K562 (cell line): ENCODE data around the gene GAL3ST2. TPM values are rescaled to one million over a fixed set of nuclear protein-coding genes. Genes with fewer than 3 reads are reported as not detected.
"Not testable (repeated sequence)": the region's sequence is repeated elsewhere in the genome, so short reads cannot be mapped to it uniquely, and the experiment has no call there.

Experiments used
- ATAC-seq: fragments of 200-7000 bp; cut with Tn5 transposase; 3 replicates; pipeline ENCODE4 v1.9.1; 2020; ENCODE audit warnings: moderate library complexity
- BruUV-seq: library from RNA; stranded (reverse); fragments of 400-500 nt; replicated peaks from 2 replicates; lab custom pipeline; 2021; lab: Mats Ljungman, UMichigan
- CTCF ChIA-PET: fragments of 300-600 bp; formaldehyde crosslinking; extraction: SDS; loops from one replicate; lab custom pipeline; 2021; ENCODE audit warnings: low intra/inter-chr PET ratio; lab: Yijun Ruan, JAX
- POLR2A ChIA-PET: fragments of 300-600, 350-650 bp; sonication (Branson Sonifier 250); formaldehyde crosslinking; extraction: SDS; loops from one replicate; lab custom pipeline; 2021; ENCODE audit warnings: antibody characterized with exemption, inconsistent platforms; lab: Yijun Ruan, JAX
- DNase-seq, 4 experiments: peaks; one replicate each; pipeline versions ENCODE4 v3.0.0 to v3.0.0-alpha.2; 2011 to 2018; ENCODE audit warnings: low spot score in 3 of 4, mixed read lengths in 3 of 4; ENCODE audit errors: extremely low read depth in 1 of 4
- FAIRE-seq: peaks from 2 replicates; lab custom pipeline; 2011; peaks lifted over from hg19 to GRCh38; lab: Jason Lieb, UNC
- H2AFZ ChIP-seq: 2 replicates; pipeline ENCODE4 v1.6.0; 2011; ENCODE audit warnings: low read depth, low read length, control low read depth, inconsistent platforms
- H3K27ac ChIP-seq: fragments of 200-600 bp; 3 replicates; pipeline ENCODE4 v1.8.0; 2011; ENCODE audit warnings: low read depth, mild to moderate bottlenecking, control low read depth, inconsistent platforms, low read length, moderate library complexity, mixed read lengths; ENCODE audit errors: extremely low read depth
- H3K27me3 ChIP-seq, 2 experiments: fragments of 300-600 bp in 1 of 2; 2 replicates in 1 of 2; 3 replicates in 1 of 2; pipeline versions ENCODE4 v1.6.0 to v1.8.0; 2011; ENCODE audit warnings: inconsistent platforms in 2 of 2, low read length in 2 of 2, mild to moderate bottlenecking in 1 of 2, mixed read lengths in 1 of 2, moderate library complexity in 1 of 2; ENCODE audit not compliant: control insufficient read depth in 2 of 2, insufficient read depth in 2 of 2
- H3K36me3 ChIP-seq: fragments of 300-600 bp; 3 replicates; pipeline ENCODE4 v1.8.0; 2011; ENCODE audit warnings: mild to moderate bottlenecking, low read length, inconsistent platforms; ENCODE audit not compliant: control insufficient read depth, insufficient read depth
- H3K4me1 ChIP-seq, 2 experiments: fragments of 200-600 bp in 1 of 2; replicated peaks in 1 of 2; 2 replicates in 1 of 2; 3 replicates in 1 of 2; pipeline versions ENCODE4 v1.5.1 to v1.8.0; 2011; ENCODE audit warnings: inconsistent platforms in 2 of 2, low read length in 2 of 2, mild to moderate bottlenecking in 1 of 2, mixed read lengths in 1 of 2, moderate library complexity in 1 of 2; ENCODE audit not compliant: control insufficient read depth in 2 of 2, insufficient read depth in 2 of 2
- H3K4me2 ChIP-seq: 2 replicates; pipeline ENCODE4 v1.6.1; 2011; ENCODE audit warnings: low read length, control low read depth, inconsistent platforms, mixed read lengths; ENCODE audit not compliant: insufficient read depth
- H3K4me3 ChIP-seq: fragments of 200-600 bp; sonication (generic), shearing (Covaris generic); 2 replicates; pipeline ENCODE4 v1.5.1; 2016; ENCODE audit warnings: control low read depth, inconsistent platforms
- H3K79me2 ChIP-seq: fragments of 200-600 bp; 3 replicates; pipeline ENCODE4 v1.8.0; 2011; ENCODE audit warnings: low read length, inconsistent platforms; ENCODE audit not compliant: control insufficient read depth, insufficient read depth
- H3K9ac ChIP-seq, 2 experiments: 2 replicates each; pipeline versions ENCODE4 v1.6.0 to v1.6.1; 2011; ENCODE audit warnings: low read depth in 2 of 2, low read length in 2 of 2, control low read depth in 1 of 2, inconsistent platforms in 1 of 2, mild to moderate bottlenecking in 1 of 2, mixed read lengths in 1 of 2; ENCODE audit not compliant: insufficient read depth in 1 of 2
- H3K9me1 ChIP-seq: one replicate; pipeline ENCODE4 v1.6.0; 2011; ENCODE audit warnings: inconsistent platforms, mild to moderate bottlenecking, low read length, moderate library complexity; ENCODE audit not compliant: control insufficient read depth, insufficient read depth
- H3K9me3 ChIP-seq: replicated peaks from 2 replicates; pipeline ENCODE4 v1.5.1; 2011; ENCODE audit warnings: low read depth, low read length, inconsistent platforms; ENCODE audit not compliant: control insufficient read depth, insufficient read depth
- H4K20me1 ChIP-seq: replicated peaks from 2 replicates; pipeline ENCODE4 v1.6.1; 2011; ENCODE audit warnings: low read length, inconsistent platforms, mixed read lengths; ENCODE audit not compliant: control insufficient read depth, insufficient read depth
- E2F6 ChIP-seq, 2 experiments: IDR thresholded peaks; 2 replicates each; pipeline ENCODE4 v1.6.1; 2011; ENCODE audit warnings: borderline replicate concordance in 1 of 2, control low read depth in 1 of 2, low read depth in 1 of 2, low read length in 1 of 2, mild to moderate bottlenecking in 1 of 2, mixed read lengths in 1 of 2, moderate library complexity in 1 of 2; ENCODE audit not compliant: insufficient read depth in 1 of 2, insufficient read length in 1 of 2, poor library complexity in 1 of 2, severe bottlenecking in 1 of 2; ENCODE audit errors: extremely low read depth in 1 of 2
- ZBTB33 ChIP-seq: sonication (generic); formaldehyde crosslinking; IDR thresholded peaks from 2 replicates; pipeline ENCODE4 v1.8.1; 2023; ENCODE audit warnings: mild to moderate bottlenecking, missing genetic modification reagents
- WGBS: fragments of 100-300 bp; shearing (Covaris generic); methylation state at CpG from one replicate; pipeline ENCODE4 v1.1.6; 2016; ENCODE audit warnings: low coverage, mixed read lengths; ENCODE audit not compliant: insufficient coverage; ENCODE audit errors: missing lambda C conversion rate; 5-methylcytosine and 5-hydroxymethylcytosine counted together
- in situ Hi-C: fragments of 300-500 bp; cut with MboI; formaldehyde crosslinking; loops from 4 replicates; pipeline ENCODE4 v1.15.0; 2018; ENCODE audit warnings: inconsistent platforms, mixed read lengths
- intact Hi-C: fragments of 100-400 bp; cut with micrococcal nuclease; formaldehyde crosslinking; loops from 2 replicates; pipeline ENCODE4 v1.14.2; 2022
- polyA plus RNA-seq, 8 experiments: library from polyadenylated mRNA; depleted of rRNA in 4 of 8; stranded (reverse) in 5 of 8; unstranded in 3 of 8; fragments of >200 nt; fragmentation: Nextera tagmentation in 2 of 8; fragmentation: Illumina TruSeq in 1 of 8; extraction: Ambion mirVana in 2 of 8; extraction: Trizol in 1 of 8; gene quantifications; 2 replicates each; pipeline versions ENCODE4 v1.2.1 to v1.2.3, GENCODE V29; 2011 to 2014; ENCODE audit warnings: inconsistent platforms in 1 of 8, missing spikeins in 1 of 8
- total RNA-seq, 7 experiments: library from RNA; depleted of rRNA in 6 of 7; stranded (reverse); fragments of >200 nt in 6 of 7; fragmentation: Illumina TruSeq in 2 of 7; extraction: Trizol in 2 of 7; gene quantifications; 2 replicates each; pipeline versions ENCODE4 v1.2.1 to v1.2.3, GENCODE V29; 2011 to 2021; ENCODE audit warnings: low replicate concordance in 1 of 7

Gene GAL3ST2
- total and polyA plus RNA-seq, 9 of the 15 experiments (the other 6 are each of a cell fraction or from before 2014, with no cell fraction given) = 0.42 TPM; not detected in 8

GRCh38 chr2:241819947-241820624, 43.5 kb downstream of the GAL3ST2 start:
- H4K20me1 ChIP-seq, in situ Hi-C loops, H3K4me2 ChIP-seq, CTCF ChIA-PET, intact Hi-C loops, H3K9ac ChIP-seq, H3K27ac ChIP-seq, H3K27me3 ChIP-seq, FAIRE-seq, H3K4me3 ChIP-seq, H3K9me1 ChIP-seq, H3K36me3 ChIP-seq, BruUV-seq: not testable (repeated sequence)
- 46% methylated on average over 22 of the region's 27 CpGs for WGBS
- peak overlapping the region; percentile 45; the same call in 1 of the 2 replicates for H2AFZ ChIP-seq
- ATAC-seq = peak; percentile 58
- peak in 1 of 4 experiments; percentile 30 for DNase-seq
- H3K4me1 ChIP-seq = peaks cover 8 to 65% of the 10 kb centered on the region in 2 experiments; a peak in 4 of 5 replicates
- POLR2A ChIA-PET = interaction anchor here (0.6 kb wide), 1 partner anchor 1042 kb away, joined by 3 read pairs; no protein-coding TSS in a partner anchor
- peak in 1 of 2 experiments; percentile 12 for TF ChIP-seq E2F6 (IDR thresholded peaks at IDR 0.05; ENCODE audit: borderline replicate concordance in 1 of 2, extremely low read depth in 1 of 2, insufficient read depth in 1 of 2, insufficient read length in 1 of 2, low read depth in 1 of 2, low read length in 1 of 2, poor library complexity in 1 of 2, severe bottlenecking in 1 of 2)
- TF ChIP-seq ZBTB33 (CRISPR knock-in tag) = peak; percentile 64; the same call in 1 of the 2 replicates
- TF ChIP-seq, all 486 proteins: peak for 2; not testable (repeated sequence) for 484
- not testable (repeated sequence) for H3K9me3 ChIP-seq, H3K79me2 ChIP-seq
